Adrenal gland (tissue), 12 donors: ENCODE measurements around the gene NFIB. TPM values are rescaled to one million over a fixed set of nuclear protein-coding genes. Genes with fewer than 3 reads are reported as not detected.

Source experiments
- DNase-seq, 7 donors: peaks; one replicate each; pipeline ENCODE4 v3.0.0-alpha.2; 2019 to 2020
- H3K27ac ChIP-seq, 5 donors: fragments of 200-600 bp; sonication (generic) in 4 of 5; 1 replicate in 3 of 5; 2 replicates in 2 of 5; pipeline versions ENCODE4 v1.5.1 to v1.8.0; 2016 to 2020; ENCODE audit warnings: mild to moderate bottlenecking in 1 of 5
- H3K27me3 ChIP-seq: fragments of 200-600 bp; 2 replicates; pipeline ENCODE4 v1.8.0; 2021
- H3K36me3 ChIP-seq, 2 donors: fragments of 200-600 bp; replicated peaks in 1 of 2; 1 replicate in 1 of 2; 2 replicates in 1 of 2; pipeline versions ENCODE4 v1.5.1 to v1.8.0; 2018 to 2022
- H3K4me1 ChIP-seq, 2 donors: fragments of 200-600 bp; replicated peaks in 1 of 2; 1 replicate in 1 of 2; 2 replicates in 1 of 2; pipeline versions ENCODE4 v1.5.1 to v1.8.0; 2018 to 2021
- H3K4me3 ChIP-seq, 4 donors: fragments of 200-600 bp; sonication (generic) in 3 of 4; one replicate each; pipeline ENCODE4 v1.5.1; 2016 to 2018
- H3K9me3 ChIP-seq, 3 donors: fragments of 200-600 bp; sonication (generic) in 1 of 3; replicated peaks in 1 of 3; 1 replicate in 2 of 3; 2 replicates in 1 of 3; pipeline versions ENCODE4 v1.5.1 to v1.8.0; 2016 to 2021
- POLR2A ChIP-seq, 2 donors: fragments of 450-650 bp; IDR thresholded peaks; one replicate each; pipeline ENCODE4 v1.6.1; 2017; ENCODE audit warnings: antibody characterized with exemption in 2 of 2, mild to moderate bottlenecking in 2 of 2, moderate library complexity in 1 of 2
- WGBS, 4 donors: extraction: QIAGEN DNeasy Blood & Tissue Kit in 2 of 4; methylation state at CpG; one replicate each; pipeline versions ENCODE4 v1.1.5 to v1.1.7; 2013 to 2017; 5-methylcytosine and 5-hydroxymethylcytosine counted together
- intact Hi-C, 2 donors: fragments of 100-400 bp; cut with DNase I; formaldehyde crosslinking; loops; one replicate each; pipeline versions ENCODE4 v1.14.1 to v1.15.0; 2022 to 2023
- polyA plus RNA-seq, 3 donors: library from polyadenylated mRNA; stranded (reverse); fragments of 200-250 nt in 2 of 3; fragments of 350-450 nt in 1 of 3; fragmentation: Illumina TruSeq in 1 of 3; extraction: RNeasy Lipid Tissue Mini Kit (QIAGEN cat#74804) in 1 of 3; gene quantifications; one replicate each; pipeline ENCODE4 v1.2.3, GENCODE V29; 2013 to 2014
- total RNA-seq, 9 donors: library from RNA; depleted of rRNA in 4 of 9; stranded (reverse); fragments of >200 nt in 4 of 9; fragments of 120-200 nt in 1 of 9; fragmentation: NEBNext Ultra II Directional in 1 of 9; extraction: Animal tissue kit (Norgen Biotek cat#: 25700) in 1 of 9; gene quantifications; one replicate each; pipeline versions ENCODE4 v1.1.0 to v1.2.4, GENCODE V29; 2013 to 2023
- TF ChIP-seq, protein P1 (sequence below), 6 experiments: fragments of 450-650 bp in 4 of 6; fragments of 200-600 bp in 2 of 6; sonication (generic) in 1 of 6; IDR thresholded peaks; 1 replicate in 5 of 6; 2 replicates in 1 of 6; pipeline versions ENCODE4 v1.5.1 to v1.8.0; 2016 to 2021; ENCODE audit warnings: antibody characterized with exemption in 6 of 6, mild to moderate bottlenecking in 2 of 6, moderate library complexity in 1 of 6
- donor health status: healthy with polysubstance abuse.
- donor health status: Bipolar disorder and iron deficiency.
- donor health status: DM: yes; HTN: yes; CAD: no.
- donor health status: DM: no; HTN: no; CAD: no.
- donor health status: DM: no; HTN: no; CAD: no.
- donor health status: DM: yes; HTN: yes; CAD: no.

Gene NFIB
- total and polyA plus RNA-seq, 12 donors = 10.9 to 84.1 (median 43.0) TPM

DNA sequence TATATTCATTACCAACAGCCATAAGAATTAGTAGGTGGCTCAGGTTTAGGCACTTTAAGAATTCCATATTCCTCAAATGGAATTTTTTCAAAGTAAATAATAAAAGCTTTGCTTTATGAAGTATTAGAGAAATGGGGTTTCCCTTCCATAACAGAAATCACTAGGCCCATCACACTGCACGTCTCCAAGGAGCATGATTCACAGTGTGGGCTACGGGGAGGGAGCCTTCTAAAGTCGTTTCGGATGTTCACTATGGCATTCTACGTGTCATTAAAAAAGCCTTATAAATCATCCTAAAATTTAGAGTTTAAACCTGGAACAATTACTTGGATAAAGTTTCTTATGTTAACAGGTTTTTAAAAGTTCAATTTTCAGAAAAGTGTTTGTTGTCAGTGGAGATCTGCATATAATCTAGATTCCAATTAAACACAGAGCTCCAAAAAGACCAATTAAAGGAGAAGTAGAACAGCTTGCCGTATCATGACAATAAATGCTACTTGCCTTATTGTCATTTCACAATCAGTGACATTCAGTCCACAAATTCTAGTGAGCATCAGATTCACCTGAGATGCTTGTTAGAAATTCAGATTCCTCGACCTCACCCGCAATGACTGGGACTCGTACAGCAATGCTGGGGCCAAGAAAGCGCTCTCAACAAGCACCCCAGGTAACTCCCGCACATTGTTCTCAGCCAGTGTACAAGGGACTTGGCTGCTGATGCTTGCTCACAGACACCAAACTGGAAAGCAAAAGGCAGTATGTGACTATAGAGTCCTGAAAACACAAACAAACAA is 115.7 kb downstream of the NFIB start:
- intact Hi-C loops = no loop called here
- Histone ChIP-seq H3K27ac (peak overlapping the region in 4 of 5 donors; percentile 1 to 65 (median 26)), H3K9me3 (no peaks in the 10 kb centered on the region), H3K27me3 (no peaks in the 10 kb centered on the region), H3K36me3 (no peaks in the 10 kb centered on the region), H3K4me3 (no peak overlapping the region), H3K4me1 (peaks cover 19 to 37% of the 10 kb centered on the region in 2 donors)
- DNase-seq = peak in 1 of 7 donors; percentile 12
- 64 to 80% (median 70%) methylated on average over 11 of the region's 11 CpGs for WGBS, 4 donors
- TF ChIP-seq POLR2A (IDR thresholded peaks at IDR 0.05) = no peak

DNA sequence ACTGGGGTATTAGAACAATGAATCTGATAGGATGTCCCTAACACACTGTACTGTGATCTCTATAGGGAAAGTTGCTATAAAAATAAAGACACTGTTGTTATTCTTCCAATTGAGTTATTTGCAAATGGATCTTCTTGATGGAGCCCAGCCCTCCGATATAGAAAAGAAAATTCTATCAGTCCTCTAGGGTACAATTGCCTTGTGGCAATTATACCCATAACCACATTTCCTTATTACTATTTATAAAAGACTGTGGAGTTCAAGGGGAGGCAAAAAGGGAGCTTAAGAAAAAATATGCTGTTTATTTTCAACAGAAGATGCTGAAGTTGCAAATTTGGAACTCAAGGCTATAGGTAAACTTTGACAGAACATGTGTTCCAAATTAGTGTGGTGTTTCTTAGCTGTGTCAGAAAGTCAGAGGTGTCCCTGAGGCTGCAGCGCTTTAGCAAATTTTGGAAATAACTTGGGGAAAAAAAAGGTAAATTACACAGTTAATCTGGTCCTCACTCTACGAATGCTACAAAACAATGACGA is 116.5 kb downstream of the NFIB start:
- peaks cover 14 to 29% of the 10 kb centered on the region in 2 donors for H3K4me1 ChIP-seq
- no peak for TF ChIP-seq POLR2A (IDR thresholded peaks at IDR 0.05)
- TF ChIP-seq, protein P1, sequence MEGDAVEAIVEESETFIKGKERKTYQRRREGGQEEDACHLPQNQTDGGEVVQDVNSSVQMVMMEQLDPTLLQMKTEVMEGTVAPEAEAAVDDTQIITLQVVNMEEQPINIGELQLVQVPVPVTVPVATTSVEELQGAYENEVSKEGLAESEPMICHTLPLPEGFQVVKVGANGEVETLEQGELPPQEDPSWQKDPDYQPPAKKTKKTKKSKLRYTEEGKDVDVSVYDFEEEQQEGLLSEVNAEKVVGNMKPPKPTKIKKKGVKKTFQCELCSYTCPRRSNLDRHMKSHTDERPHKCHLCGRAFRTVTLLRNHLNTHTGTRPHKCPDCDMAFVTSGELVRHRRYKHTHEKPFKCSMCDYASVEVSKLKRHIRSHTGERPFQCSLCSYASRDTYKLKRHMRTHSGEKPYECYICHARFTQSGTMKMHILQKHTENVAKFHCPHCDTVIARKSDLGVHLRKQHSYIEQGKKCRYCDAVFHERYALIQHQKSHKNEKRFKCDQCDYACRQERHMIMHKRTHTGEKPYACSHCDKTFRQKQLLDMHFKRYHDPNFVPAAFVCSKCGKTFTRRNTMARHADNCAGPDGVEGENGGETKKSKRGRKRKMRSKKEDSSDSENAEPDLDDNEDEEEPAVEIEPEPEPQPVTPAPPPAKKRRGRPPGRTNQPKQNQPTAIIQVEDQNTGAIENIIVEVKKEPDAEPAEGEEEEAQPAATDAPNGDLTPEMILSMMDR (IDR thresholded peaks at IDR 0.05) = no peak
- DNase-seq = no peak
- H3K36me3 ChIP-seq = no peaks in the 10 kb centered on the region
- no peak overlapping the region for H3K27ac ChIP-seq
- no peaks in the 10 kb centered on the region for H3K9me3 ChIP-seq
- no peak overlapping the region for H3K4me3 ChIP-seq
- WGBS, 4 donors = 88 to 93% (median 92%) methylated on average over 4 of the region's 4 CpGs
- intact Hi-C loops = no loop called here
- no peaks in the 10 kb centered on the region for H3K27me3 ChIP-seq

DNA sequence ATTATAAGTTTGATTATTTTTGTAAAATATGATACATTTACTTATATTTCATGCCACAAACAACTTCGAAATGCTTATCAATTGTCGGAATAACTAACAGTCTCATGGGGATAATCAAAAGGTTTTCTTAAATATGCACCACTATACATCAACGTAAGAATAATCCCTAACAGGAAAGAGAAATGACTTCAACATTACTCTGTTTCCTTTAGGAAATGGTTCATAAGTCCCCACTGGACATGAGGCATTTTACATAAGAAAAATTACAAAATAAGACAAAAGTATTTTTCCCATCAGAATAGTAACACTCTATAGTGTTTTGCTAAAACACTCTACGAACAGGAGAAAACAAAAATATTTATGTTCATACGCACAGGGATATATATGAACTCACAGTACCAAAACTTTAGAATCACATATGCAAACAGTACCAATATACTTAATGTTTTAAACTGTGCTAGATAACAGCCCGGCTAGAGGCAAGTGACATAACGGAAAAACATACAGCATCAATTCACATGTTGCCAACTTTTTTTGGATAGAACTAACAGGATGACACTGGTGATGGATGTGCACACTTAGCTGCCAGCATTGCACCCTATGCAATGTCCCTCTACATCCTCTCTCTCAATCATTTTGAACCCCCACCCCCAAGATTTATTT is 120.5 kb downstream of the NFIB start:
- 74 to 84% (median 76%) methylated on average over 7 of the region's 7 CpGs for WGBS, 4 donors
- Histone ChIP-seq H3K36me3 (no peaks in the 10 kb centered on the region), H3K4me3 (no peak overlapping the region), H3K27me3 (no peaks in the 10 kb centered on the region), H3K9me3 (no peaks in the 10 kb centered on the region), H3K4me1 (peaks cover 2 to 19% of the 10 kb centered on the region in 2 donors), H3K27ac (no peak overlapping the region)
- no peak for DNase-seq
- intact Hi-C loops = no loop called here
- no peak for TF ChIP-seq POLR2A (IDR thresholded peaks at IDR 0.05)
- TF ChIP-seq, protein P1 (IDR thresholded peaks at IDR 0.05) = no peak

DNA sequence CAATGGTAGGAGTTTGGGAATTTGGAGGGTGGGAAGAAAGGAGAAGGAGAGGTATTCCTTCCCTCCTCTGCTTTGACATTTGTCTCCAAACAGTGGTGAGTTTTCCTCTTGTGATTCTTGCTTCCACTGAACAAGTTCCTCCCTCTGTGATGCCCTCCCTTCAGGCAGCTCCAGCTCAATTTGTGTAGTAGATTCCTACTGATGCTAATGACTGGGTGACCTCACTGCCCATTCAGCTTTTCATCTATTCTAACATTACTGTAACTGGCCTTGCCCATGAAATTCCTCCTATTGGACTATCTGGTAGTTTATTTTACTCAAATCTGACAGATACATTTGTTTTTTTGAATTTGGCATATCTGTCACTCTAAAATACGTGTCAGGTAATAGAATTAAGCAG is 121.4 kb downstream of the NFIB start:
- Histone ChIP-seq H3K9me3 (no peaks in the 10 kb centered on the region), H3K27me3 (no peaks in the 10 kb centered on the region), H3K27ac (no peak overlapping the region), H3K4me1 (peaks cover 0 to 21% of the 10 kb centered on the region in 2 donors), H3K4me3 (no peak overlapping the region), H3K36me3 (no peaks in the 10 kb centered on the region)
- TF ChIP-seq, protein P1 (IDR thresholded peaks at IDR 0.05) = no peak
- TF ChIP-seq POLR2A (IDR thresholded peaks at IDR 0.05) = no peak
- intact Hi-C loops = no loop called here
- 90 to 95% (median 92%) methylated on average over 1 of the region's 1 CpG for WGBS, 4 donors
- no peak for DNase-seq
